GOT3 (cell line): ENCODE data around the gene CDH24.

Source experiments
- DNase-seq: peaks from one replicate; lab custom pipeline; 2025; ENCODE audit warnings: mixed read lengths; lab: John Stamatoyannopoulos, UW

The CDH24 gene

GRCh38 chr14:23043754-23044153 lies 13.6 kb downstream of the CDH24 start:
- DNase-seq = no peak

DNA sequence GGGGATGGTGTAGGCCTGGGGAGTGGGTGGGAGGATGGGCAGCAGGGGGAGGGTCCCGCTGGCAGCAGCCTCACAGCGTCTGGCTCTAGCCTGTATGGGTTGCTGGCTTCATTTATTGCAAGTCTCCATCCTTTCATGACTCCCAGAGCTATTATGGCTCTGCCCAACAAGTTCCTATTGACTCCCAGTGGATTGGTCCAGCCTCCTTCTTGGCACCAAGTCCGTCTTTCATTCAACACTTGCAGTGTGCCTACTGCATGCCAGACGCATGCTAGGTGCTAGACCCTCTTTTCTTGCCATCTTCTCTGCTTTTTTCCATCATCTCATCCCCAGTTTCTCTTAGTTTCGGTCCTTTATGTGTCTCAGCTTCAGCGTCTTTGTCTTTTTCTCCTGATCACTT lies 14.2 kb downstream of the CDH24 start:
- no peak for DNase-seq

- no peak for DNase-seq
Measured at GRCh38 chr14:23042162-23042965, 15.0 kb downstream of the CDH24 start, which contains the start of gene PSMB11. Gene PSMB11, plus strand, starts transcription at chr14:23042212. Its CDS starts 14 bp downstream, at chr14:23042226.

DNA sequence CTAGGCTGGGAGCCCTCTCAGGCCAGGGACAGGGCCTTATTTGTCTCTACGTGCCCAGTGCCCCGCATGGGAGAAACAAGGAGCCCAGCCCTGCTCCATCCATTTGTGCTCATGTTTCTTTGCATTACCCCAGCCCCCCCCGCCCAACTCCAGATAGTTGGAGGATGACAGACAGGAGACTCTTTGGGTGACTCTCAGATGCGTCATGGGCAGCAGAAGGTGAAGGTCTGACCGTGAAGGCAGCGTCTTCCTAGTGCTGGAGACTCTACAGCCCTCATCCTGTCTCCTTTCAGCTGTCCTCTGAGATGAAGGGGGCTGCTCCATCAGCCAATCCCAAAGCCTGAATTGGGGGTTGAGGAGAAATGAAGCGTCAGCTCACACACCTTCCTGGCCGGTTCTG lies 15.6 kb downstream of the CDH24 start:
- no peak for DNase-seq

DNA sequence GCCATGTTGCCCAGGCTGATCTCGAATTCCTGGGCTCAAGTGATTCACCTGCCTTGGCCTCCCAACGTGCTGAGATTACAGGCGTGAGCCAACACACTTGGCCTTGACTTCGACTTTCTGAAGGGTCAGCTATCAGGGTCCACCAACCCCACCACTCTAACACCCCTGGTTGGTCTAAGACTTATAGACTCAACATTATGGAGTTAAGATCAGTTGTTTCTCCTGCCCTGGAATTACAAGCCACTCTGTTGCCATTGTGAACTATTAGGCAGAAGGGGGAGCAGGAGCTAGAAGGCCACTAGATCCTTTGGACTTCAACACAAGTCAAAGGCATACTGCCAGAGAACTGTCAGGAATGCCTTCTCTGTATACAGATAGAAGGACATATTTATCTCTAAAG lies 17.2 kb downstream of the CDH24 start:
- DNase-seq = no peak

- no peak for DNase-seq
Measured at GRCh38 chr14:23035303-23036144, 21.8 kb downstream of the CDH24 start.

- DNase-seq = no peak
Measured at GRCh38 chr14:23034498-23035302, 22.6 kb downstream of the CDH24 start, which contains the start of gene PSMB5. Gene PSMB5, minus strand, starts transcription at chr14:23034900. Its CDS starts 19 bp downstream, at chr14:23034881.

- no peak for DNase-seq
Measured at GRCh38 chr14:23033801-23034497, 23.4 kb downstream of the CDH24 start.

DNA sequence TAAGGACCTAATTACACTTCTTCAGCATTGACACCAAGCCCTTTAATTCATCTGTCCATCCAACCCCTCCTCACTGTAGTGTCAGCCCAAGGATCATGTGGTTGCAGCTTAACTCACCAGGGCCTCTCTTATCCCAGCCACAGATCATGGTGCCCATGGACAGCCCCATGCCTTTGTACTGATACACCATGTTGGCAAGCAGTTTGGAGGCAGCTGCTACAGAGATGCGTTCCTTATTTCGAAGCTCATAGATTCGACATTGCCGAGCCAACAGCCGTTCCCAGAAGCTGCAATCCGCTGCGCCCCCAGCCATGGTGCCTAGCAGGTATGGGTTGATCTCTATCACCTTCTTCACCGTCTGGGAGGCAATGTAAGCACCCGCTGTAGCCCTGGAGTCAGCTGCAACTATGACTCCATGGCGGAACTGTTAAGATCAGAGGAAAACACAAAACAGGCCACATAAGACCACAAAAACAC lies 24.0 kb downstream of the CDH24 start:
- DNase-seq = no peak

DNA sequence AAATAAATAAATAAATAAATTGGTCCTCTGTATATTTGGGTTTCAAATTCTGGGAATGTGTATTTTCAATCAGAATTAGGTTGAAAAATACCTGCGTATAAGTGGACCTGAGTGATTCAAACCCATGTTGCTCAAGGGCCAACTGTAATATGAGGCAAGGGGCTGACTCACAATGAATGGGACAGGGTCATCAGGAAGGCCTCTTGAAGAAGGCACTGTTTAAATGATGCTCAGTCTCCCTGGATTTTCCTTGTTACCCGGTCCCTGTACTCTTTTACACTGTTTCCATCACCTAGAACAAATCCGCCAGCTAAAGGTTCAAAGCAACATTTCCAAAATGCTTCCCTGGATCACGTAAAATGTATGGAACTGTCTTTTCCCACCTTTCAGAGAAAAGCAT lies 26.4 kb downstream of the CDH24 start:
- no peak for DNase-seq

- DNase-seq = no peak
Measured at GRCh38 chr14:23028799-23029198, 28.5 kb downstream of the CDH24 start.

DNA sequence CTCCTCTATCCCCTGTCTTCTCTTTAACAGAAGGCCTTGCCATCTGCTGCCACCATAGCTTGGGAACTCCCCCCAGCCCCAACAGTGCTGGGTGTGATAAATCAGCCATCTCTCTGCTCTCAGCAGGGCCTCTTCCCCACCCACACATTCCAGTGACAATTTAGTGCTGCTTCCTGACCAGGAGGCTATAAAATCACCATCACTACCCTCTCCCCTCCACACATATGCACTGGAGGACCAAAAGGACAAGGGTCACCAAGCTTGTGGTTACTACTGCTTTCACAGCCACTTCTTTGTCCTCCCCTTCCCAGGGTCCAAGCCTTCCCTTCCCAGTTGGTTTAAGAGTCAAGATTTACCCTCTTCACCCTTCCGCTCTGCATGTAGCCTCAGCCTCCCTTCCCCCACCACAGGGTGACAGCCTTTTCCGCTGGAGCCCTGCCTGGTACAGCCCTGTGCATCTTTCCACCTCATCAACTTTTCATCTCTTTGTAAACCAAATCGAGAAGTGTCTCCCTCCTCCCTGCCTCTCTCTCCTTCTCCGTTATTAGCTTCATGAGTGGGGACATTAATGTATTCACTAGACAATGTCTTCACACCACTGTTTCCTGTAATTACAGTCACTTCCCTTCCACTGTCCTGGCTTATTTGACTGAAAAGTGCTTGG lies 32.0 kb downstream of the CDH24 start:
- DNase-seq = no peak

GRCh38 chr14:23024612-23025075 lies 32.7 kb downstream of the CDH24 start:
- DNase-seq = no peak

DNA sequence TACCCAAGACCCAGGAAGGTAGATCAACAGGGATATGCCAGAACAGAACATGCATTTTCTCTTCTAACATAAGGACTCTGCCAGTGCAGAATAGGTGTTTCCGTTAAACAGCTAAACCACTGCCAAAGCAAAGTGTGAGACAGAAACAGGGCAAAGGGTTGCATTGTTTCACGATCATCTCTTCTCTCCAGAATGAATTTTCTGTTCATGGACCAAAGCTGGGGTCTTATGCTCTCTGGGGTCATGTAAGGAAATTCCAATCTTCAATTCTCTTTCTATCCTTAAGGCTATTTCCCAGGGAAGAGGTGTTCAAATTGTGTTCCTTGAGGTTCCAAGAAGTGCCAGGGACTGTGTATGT lies 33.5 kb downstream of the CDH24 start:
- no peak for DNase-seq

DNA sequence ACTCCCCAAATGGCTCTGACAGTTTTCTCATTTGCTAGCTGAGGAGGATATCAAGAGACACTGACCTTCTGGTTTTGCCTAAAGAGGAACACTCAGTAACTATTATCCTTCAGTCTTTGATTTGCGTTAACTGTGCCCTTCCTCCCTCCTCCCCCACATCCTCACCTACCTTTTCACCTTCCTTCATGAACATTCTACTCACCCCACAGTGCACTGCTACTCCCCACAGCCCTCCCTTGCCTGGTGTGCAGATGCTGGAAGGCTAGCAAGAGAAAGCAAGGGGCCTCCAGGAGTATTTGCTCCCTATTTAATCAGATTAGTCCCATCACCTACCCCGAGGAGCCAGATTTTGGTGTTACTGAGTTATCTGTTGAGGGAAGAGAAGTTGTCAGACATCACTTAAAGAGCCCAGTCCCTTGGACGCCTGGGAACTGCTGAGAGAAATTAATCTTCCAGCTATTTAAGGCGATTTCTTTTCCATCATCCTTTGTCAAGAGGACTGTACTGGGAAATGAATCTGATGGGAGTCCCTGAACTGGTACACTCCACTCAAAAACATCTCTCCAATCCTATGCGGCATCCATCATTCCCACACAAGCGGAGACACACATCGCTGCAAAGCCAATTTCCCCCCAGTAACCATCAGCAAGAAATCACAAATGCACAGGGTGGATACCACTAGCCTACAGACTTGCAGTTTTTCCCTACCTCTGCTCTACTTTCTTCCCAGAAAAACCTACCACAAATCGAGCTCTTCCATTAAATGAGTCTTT lies 34.1 kb downstream of the CDH24 start:
- DNase-seq = no peak

DNA sequence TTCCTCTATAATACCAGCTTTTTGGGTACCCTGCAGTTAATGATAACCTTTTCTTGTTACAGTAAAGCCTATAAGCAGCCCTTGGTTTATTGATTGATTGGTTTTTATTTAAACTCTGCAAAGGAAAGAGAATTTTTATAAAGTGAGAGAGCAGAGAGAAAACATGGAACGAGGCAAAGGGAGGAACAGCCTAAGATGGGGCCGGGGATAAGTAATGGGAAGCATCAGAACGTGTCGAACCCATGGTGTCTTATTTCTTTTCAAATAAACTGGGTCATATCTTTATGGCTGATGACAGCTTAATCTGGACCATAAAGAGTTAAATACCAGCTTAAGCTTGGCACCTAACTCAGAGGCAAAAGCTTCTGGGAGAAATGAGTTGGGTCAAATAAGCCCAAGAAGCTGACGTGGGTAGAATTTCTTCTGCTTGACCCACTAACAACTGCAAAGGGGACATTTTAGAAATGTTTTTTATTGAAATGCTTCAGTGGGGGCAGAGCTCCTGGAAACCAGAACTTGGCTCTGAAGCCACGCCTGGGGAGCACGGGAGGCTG lies 35.4 kb downstream of the CDH24 start:
- no peak for DNase-seq

DNA sequence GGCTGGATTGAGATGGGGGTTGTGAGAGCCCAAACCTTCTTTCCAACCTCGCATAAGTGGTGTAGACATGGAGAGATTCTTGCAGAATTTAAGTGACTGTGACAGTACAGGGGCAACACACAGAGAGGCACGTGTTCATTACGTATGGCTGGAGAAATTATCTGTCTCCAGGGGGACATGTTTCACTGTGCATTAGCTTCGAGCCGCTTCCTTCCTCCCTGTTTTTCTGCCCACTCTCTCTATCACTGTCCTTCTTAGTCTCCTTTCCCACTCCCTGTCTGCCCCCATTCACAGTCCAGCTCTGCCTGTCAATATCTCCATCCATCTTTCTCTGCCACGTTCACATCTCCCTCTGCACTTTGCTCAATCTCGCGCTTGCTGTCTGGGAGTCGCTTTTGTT lies 35.9 kb downstream of the CDH24 start:
- DNase-seq = no peak

DNA sequence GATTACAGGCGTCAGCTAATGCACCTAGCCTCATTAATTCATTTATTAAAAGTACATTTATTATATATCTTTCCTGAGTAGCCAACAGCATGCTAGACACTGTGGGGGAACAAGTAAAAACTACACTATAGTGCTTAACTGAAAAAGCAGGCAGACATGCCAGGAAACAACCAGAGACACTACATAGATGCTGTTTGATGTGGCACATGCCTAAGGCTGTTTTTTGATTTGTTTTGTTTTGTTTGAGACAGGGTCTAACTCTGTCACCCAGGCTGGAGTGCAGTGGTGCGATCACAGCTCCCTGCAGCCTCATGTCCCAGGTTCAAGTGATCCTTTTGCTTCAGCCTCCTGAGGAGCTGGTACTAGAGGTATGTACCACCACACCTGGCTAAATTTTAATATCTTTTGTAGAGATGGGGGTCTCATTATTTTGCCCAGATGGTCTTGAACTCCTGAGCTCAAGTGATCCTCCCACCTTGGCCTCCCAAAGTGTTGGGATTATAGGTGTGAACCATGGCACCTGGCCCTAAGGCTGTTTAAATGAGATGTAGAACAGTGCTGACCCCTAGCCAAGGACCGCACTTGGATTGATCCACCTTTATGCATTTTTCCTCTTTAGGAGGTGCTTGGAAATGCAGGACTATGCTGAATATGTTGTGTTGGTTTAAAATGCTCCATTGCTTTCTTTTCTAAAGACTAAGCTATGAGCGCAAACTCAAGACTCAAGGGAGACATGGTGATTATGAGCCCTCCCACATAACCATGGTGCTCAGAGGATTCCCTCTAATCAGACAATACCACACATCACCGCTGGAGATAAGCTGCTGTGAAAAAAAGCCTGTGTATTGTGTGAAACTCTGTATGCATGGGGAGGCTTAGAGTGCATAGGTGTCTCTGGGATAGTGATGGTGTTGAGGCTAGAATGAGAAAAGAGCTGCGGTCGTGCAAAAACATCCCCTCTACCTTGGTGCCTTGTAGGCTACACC lies 36.9 kb downstream of the CDH24 start:
- no peak for DNase-seq
